ENCODE data around the gene SLC25A25.
A peak's percentile ranks its signal among the peaks of the same experiment; 100 is the strongest.

SLC25A25 gene

DNA sequence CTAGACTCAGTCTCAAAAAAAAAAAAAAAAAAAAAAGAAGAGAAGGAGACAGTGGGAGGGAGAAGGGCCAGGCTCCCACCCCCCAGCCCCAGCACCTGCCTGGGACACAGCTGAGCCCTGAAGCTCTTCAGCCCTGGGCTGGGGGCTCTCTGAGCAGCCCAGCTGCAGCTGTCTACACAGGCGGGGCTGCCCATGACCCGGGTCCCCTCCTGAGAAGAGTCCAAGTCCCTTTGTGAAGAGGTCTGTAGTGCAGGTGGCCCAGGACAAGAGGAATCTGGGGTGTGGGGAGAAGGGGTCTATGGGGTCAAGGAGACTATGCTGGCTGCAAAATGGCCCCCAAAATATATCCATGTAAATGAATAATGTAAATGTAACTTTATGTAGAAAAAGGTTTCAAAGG lies 74.6 kb downstream of the SLC25A25 start:
- Histone ChIP-seq H3K27me3 (no peaks in the 10 kb centered on the region), H3K27ac (peak overlapping the region; percentile 85), H3K4me3 (ENCODE audit: low read depth in 1 of 2, low read length in 1 of 2) (peak overlapping the region in 1 of 2 experiments; percentile 21), H3K4me1 (ENCODE audit: control insufficient read depth in 1 of 2, insufficient read depth in 1 of 2, low read depth in 1 of 2, low read length in 1 of 2) (peaks cover 60 to 72% of the 10 kb centered on the region in 2 experiments), H3K9me3 (no peaks in the 10 kb centered on the region), H3K36me3 (no peaks in the 10 kb centered on the region)
- TF ChIP-seq, protein P1, sequence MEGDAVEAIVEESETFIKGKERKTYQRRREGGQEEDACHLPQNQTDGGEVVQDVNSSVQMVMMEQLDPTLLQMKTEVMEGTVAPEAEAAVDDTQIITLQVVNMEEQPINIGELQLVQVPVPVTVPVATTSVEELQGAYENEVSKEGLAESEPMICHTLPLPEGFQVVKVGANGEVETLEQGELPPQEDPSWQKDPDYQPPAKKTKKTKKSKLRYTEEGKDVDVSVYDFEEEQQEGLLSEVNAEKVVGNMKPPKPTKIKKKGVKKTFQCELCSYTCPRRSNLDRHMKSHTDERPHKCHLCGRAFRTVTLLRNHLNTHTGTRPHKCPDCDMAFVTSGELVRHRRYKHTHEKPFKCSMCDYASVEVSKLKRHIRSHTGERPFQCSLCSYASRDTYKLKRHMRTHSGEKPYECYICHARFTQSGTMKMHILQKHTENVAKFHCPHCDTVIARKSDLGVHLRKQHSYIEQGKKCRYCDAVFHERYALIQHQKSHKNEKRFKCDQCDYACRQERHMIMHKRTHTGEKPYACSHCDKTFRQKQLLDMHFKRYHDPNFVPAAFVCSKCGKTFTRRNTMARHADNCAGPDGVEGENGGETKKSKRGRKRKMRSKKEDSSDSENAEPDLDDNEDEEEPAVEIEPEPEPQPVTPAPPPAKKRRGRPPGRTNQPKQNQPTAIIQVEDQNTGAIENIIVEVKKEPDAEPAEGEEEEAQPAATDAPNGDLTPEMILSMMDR (IDR thresholded peaks at IDR 0.05) = no peak

DNA sequence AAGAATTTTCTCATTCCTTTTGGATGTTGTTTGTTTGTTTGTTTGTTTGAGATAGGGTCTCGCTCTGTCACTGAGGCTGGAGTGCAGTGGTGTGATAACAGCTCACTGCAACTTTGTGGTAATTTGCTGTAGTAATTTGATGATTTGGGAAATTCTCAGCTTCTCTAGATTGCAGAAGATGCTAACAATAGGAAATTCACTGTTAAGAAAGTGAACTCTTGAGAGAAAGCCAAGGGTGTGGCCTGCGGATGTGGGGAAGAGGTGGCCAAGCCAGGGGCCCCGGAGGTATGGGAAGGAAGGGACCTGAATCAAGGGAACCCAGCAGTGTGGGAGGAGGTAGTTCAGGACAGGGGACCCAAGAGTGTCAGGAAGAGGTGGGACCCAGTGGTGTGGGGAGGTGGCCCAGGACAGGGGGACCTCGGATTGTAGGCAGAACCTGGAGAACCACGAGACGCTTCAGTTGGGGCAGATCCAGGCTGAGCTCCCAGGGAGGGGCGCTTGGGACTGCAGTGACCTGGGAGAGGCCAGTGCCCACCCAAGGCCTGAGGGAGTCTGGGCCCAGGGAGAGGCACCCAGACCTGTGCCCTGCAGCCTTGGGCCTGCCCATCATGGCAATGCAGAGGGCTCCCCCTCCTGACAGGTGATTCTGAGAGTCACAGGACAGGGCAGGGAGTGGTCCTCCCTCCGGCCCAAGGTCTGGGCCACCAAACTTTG lies 75.7 kb downstream of the SLC25A25 start:
- H3K27me3 ChIP-seq = no peaks in the 10 kb centered on the region
- TF ChIP-seq, protein P1 (IDR thresholded peaks at IDR 0.05) = no peak
- H3K4me3 ChIP-seq (ENCODE audit: low read depth in 1 of 2, low read length in 1 of 2) = peak overlapping the region; percentile 21 to 23
- H3K27ac ChIP-seq = peak overlapping the region; percentile 85
- H3K9me3 ChIP-seq = no peaks in the 10 kb centered on the region
- H3K4me1 ChIP-seq (ENCODE audit: control insufficient read depth in 1 of 2, insufficient read depth in 1 of 2, low read depth in 1 of 2, low read length in 1 of 2) = peaks cover 68 to 77% of the 10 kb centered on the region in 2 experiments
- H3K36me3 ChIP-seq = no peaks in the 10 kb centered on the region

DNA sequence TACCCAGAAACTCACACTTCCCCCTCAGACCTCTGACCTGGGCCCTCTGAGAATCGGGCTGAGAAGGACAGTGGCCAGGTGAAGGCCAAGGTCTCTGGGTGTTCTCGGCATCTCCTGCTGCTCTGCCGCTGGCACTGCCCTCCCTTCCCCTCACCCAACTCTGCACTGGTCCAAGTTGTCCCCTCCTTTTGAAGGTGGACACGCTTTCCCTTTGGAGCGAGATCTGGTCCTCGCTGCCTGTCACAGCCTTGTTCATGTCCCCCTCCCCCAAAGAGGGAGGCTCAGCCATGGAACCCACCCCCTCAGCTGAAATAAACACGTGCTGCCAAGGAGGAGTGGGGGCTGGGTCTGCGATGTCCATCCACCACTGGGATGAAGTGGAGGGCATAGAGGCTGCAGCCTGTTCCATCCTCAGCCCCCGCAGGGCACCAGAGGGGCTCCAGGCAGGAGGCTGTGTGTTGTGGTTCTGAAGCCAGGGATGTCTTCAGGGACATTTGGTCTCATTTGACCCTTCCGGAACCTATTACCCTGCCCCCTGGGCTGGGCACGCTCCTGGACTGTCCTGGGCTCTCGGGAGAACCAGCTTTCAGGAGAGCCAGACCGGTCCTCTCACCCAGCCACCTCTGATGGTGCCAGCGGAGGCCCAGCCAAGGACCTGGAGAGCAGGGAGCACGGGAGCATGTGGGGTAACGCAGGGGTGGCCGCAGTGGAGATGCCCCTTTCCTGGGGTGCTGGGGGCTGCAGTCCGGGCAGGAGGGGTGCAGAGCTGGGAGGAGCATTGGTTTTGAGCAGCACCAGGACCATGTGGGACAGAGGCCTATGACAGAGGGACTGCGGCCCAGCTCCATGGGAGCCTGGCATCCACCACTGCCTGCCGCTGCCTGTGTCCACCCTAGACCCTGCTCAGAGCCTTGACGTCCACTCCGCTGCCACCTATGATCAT lies 76.5 kb downstream of the SLC25A25 start:
- Histone ChIP-seq H3K27ac (peak overlapping the region; percentile 85), H3K27me3 (no peaks in the 10 kb centered on the region), H3K4me3 (ENCODE audit: low read depth in 1 of 2, low read length in 1 of 2) (peak overlapping the region in 1 of 2 experiments; percentile 23), H3K4me1 (ENCODE audit: control insufficient read depth in 1 of 2, insufficient read depth in 1 of 2, low read depth in 1 of 2, low read length in 1 of 2) (peaks cover 76 to 82% of the 10 kb centered on the region in 2 experiments), H3K9me3 (no peaks in the 10 kb centered on the region), H3K36me3 (no peaks in the 10 kb centered on the region)
- TF ChIP-seq, protein P1 (IDR thresholded peaks at IDR 0.05) = no peak

DNA sequence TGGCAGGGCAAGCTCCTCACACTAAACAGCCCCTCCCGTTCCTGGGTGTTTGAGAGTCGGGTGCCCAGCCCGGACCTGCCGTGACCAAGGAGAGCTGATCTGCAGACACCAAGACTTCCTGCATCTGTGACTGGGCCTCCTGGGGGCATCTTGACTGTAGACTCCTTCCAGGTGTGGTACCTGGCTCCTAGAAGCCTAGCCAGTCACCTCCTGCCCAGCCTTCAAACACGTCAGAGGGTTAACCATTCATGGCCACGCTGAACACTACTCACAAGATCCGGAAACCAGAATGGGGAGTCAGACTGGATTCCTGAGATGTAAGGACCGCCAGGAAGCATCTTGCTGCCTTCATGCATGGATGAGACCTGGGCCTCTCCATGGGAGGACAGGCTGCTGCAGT lies 77.5 kb downstream of the SLC25A25 start:
- Histone ChIP-seq H3K27me3 (no peaks in the 10 kb centered on the region), H3K27ac (peak overlapping the region; percentile 85), H3K36me3 (no peaks in the 10 kb centered on the region), H3K4me3 (ENCODE audit: low read depth in 1 of 2, low read length in 1 of 2) (no peak overlapping the region), H3K9me3 (no peaks in the 10 kb centered on the region), H3K4me1 (ENCODE audit: control insufficient read depth in 1 of 2, insufficient read depth in 1 of 2, low read depth in 1 of 2, low read length in 1 of 2) (peaks cover 86 to 88% of the 10 kb centered on the region in 2 experiments)
- TF ChIP-seq, protein P1 (IDR thresholded peaks at IDR 0.05) = no peak

DNA sequence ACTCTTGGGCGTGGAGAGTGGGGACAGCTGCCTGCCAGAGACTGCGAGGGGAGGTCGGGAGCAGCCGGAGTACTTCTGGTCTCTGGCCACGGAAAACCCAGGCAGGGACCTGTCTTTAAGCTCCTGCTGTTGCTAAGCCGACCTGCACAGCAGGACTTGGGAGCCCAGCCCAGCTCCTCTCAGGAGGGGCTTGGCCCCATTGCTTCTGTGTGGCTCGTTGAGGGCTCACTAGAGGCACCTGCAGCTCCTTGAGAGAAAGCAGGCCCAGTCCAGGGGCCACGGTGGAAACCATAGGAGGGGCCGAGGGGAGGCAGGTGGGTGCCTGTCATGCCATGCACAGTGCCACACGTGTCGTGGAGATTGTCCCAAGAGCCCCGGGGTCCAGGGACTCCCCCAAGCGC lies 77.9 kb downstream of the SLC25A25 start:
- Histone ChIP-seq H3K27me3 (no peaks in the 10 kb centered on the region), H3K4me3 (ENCODE audit: low read depth in 1 of 2, low read length in 1 of 2) (no peak overlapping the region)
- TF ChIP-seq, protein P1 (IDR thresholded peaks at IDR 0.05) = no peak

More for the DNA sequence above, 77.9 kb downstream of the SLC25A25 start:
- Histone ChIP-seq H3K9me3 (no peaks in the 10 kb centered on the region), H3K27ac (peak overlapping the region; percentile 85), H3K36me3 (no peaks in the 10 kb centered on the region), H3K4me1 (ENCODE audit: control insufficient read depth in 1 of 2, insufficient read depth in 1 of 2, low read depth in 1 of 2, low read length in 1 of 2) (peaks cover 91 to 92% of the 10 kb centered on the region in 2 experiments)

All from neutrophil (primary cell).